ENCODE measurements around the gene ORM1.
"Not testable (repeated sequence)": the region's sequence is repeated elsewhere in the genome, so short reads cannot be mapped to it uniquely, and the experiment has no call there.

The ORM1 gene

GRCh38 chr9:114310471-114311450, 12.1 kb upstream of the ORM1 start:
- DNase-seq = no peak

- DNase-seq = no peak
Measured at GRCh38 chr9:114311571-114312512, 11.1 kb upstream of the ORM1 start.

- DNase-seq = no peak
Measured at GRCh38 chr9:114312513-114312875, 10.4 kb upstream of the ORM1 start.

GRCh38 chr9:114313186-114313585, 9.7 kb upstream of the ORM1 start:
- no peak for DNase-seq

GRCh38 chr9:114314256-114314867, 8.5 kb upstream of the ORM1 start:
- no peak for DNase-seq

- DNase-seq = no peak
Measured at GRCh38 chr9:114314881-114315722, 7.8 kb upstream of the ORM1 start.

- DNase-seq = no peak
Measured at GRCh38 chr9:114315723-114316363, 7.1 kb upstream of the ORM1 start.

GRCh38 chr9:114316605-114317230, 6.2 kb upstream of the ORM1 start:
- DNase-seq = no peak

- peak; percentile 15 to 40 for DNase-seq
Measured at GRCh38 chr9:114317665-114318357, 5.1 kb upstream of the ORM1 start.

GRCh38 chr9:114318416-114318815, 4.5 kb upstream of the ORM1 start:
- DNase-seq = no peak

- DNase-seq = no peak
Measured at GRCh38 chr9:114319147-114319546, 3.8 kb upstream of the ORM1 start.

GRCh38 chr9:114320710-114321109, 2.2 kb upstream of the ORM1 start:
- DNase-seq = not testable (repeated sequence)

- DNase-seq = no peak
Measured at GRCh38 chr9:114321759-114322158, 1.1 kb upstream of the ORM1 start.

- DNase-seq = not testable (repeated sequence)
Measured at GRCh38 chr9:114322160-114322818, 609 bp upstream of the ORM1 start.

GRCh38 chr9:114323849-114324248, 951 bp downstream of the ORM1 start:
- not testable (repeated sequence) for DNase-seq

- DNase-seq = no peak
Measured at GRCh38 chr9:114324492-114324891, 1.6 kb downstream of the ORM1 start.

- not testable (repeated sequence) for DNase-seq
Measured at GRCh38 chr9:114324965-114325364, 2.1 kb downstream of the ORM1 start.

- not testable (repeated sequence) for DNase-seq
Measured at GRCh38 chr9:114325684-114326254, 2.9 kb downstream of the ORM1 start.

GRCh38 chr9:114327749-114328148, 4.9 kb downstream of the ORM1 start:
- DNase-seq = no peak

Measured in AML-193 (cell line).